ENCODE data around the gene EXTL1.

EXTL1 gene

GRCh38 chr1:26070296-26070962, 48.9 kb downstream of the EXTL1 start:
- no peaks in the 10 kb centered on the region for H3K9me3 ChIP-seq (ENCODE audit: insufficient read depth, low read length)
- no peak overlapping the region for H3K9ac ChIP-seq (ENCODE audit: low read length)
- H3F3A ChIP-seq (ENCODE audit: insufficient read depth), result no peaks in the 10 kb centered on the region
- H3K4me3 ChIP-seq (ENCODE audit: insufficient read depth, low read length, poor library complexity, severe bottlenecking), result no peak overlapping the region
- H2AFZ ChIP-seq (ENCODE audit: low read depth, low read length, severe bottlenecking), result no peak overlapping the region
- no peaks in the 10 kb centered on the region for H4K20me1 ChIP-seq (ENCODE audit: low read depth, low read length)
- TF ChIP-seq CTCF (IDR thresholded peaks at IDR 0.05; ENCODE audit: insufficient read depth, low read length, poor library complexity, severe bottlenecking) (no peak), EZH2phosphoT487 (conservative IDR thresholded peaks at IDR 0.05; ENCODE audit: low read length) (no peak)
- H3K27me3 ChIP-seq (ENCODE audit: low read length), result no peaks in the 10 kb centered on the region
- H3K4me2 ChIP-seq (ENCODE audit: low read depth, low read length, poor library complexity, severe bottlenecking), result no peak overlapping the region
- H3K27ac ChIP-seq (ENCODE audit: low read depth, low read length), result no peak overlapping the region
- no peaks in the 10 kb centered on the region for H3K36me3 ChIP-seq (ENCODE audit: low read length)
- no peaks in the 10 kb centered on the region for H3K9me2 ChIP-seq (replicated peaks; ENCODE audit: insufficient read depth, low read length)
- H3K79me2 ChIP-seq (ENCODE audit: insufficient read depth, low read length), result no peaks in the 10 kb centered on the region

- H2AFZ ChIP-seq (ENCODE audit: low read depth, low read length, severe bottlenecking), result no peak overlapping the region
- H3K4me3 ChIP-seq (ENCODE audit: insufficient read depth, low read length, poor library complexity, severe bottlenecking), result no peak overlapping the region
- H3K9ac ChIP-seq (ENCODE audit: low read length), result no peak overlapping the region
- H3K79me2 ChIP-seq (ENCODE audit: insufficient read depth, low read length), result no peaks in the 10 kb centered on the region
- H4K20me1 ChIP-seq (ENCODE audit: low read depth, low read length), result no peaks in the 10 kb centered on the region
- H3K27ac ChIP-seq (ENCODE audit: low read depth, low read length), result no peak overlapping the region
- no peak overlapping the region for H3K4me2 ChIP-seq (ENCODE audit: low read depth, low read length, poor library complexity, severe bottlenecking)
- no peaks in the 10 kb centered on the region for H3K9me3 ChIP-seq (ENCODE audit: insufficient read depth, low read length)
- H3K36me3 ChIP-seq (ENCODE audit: low read length), result no peaks in the 10 kb centered on the region
- no peak for TF ChIP-seq EZH2phosphoT487 (conservative IDR thresholded peaks at IDR 0.05; ENCODE audit: low read length)
- no peak for TF ChIP-seq CTCF (IDR thresholded peaks at IDR 0.05; ENCODE audit: insufficient read depth, low read length, poor library complexity, severe bottlenecking)
- H3F3A ChIP-seq (ENCODE audit: insufficient read depth), result no peaks in the 10 kb centered on the region
- H3K27me3 ChIP-seq (ENCODE audit: low read length), result no peaks in the 10 kb centered on the region
- no peaks in the 10 kb centered on the region for H3K9me2 ChIP-seq (replicated peaks; ENCODE audit: insufficient read depth, low read length)
Observed at GRCh38 chr1:26070963-26071342, 49.4 kb downstream of the EXTL1 start.

GRCh38 chr1:26072305-26072704, 50.7 kb downstream of the EXTL1 start:
- H3K36me3 ChIP-seq (ENCODE audit: low read length), result no peaks in the 10 kb centered on the region
- no peaks in the 10 kb centered on the region for H3K27me3 ChIP-seq (ENCODE audit: low read length)
- H4K20me1 ChIP-seq (ENCODE audit: low read depth, low read length), result no peaks in the 10 kb centered on the region
- no peaks in the 10 kb centered on the region for H3K9me2 ChIP-seq (replicated peaks; ENCODE audit: insufficient read depth, low read length)
- TF ChIP-seq EZH2phosphoT487 (conservative IDR thresholded peaks at IDR 0.05; ENCODE audit: low read length), result no peak
- TF ChIP-seq CTCF (IDR thresholded peaks at IDR 0.05; ENCODE audit: insufficient read depth, low read length, poor library complexity, severe bottlenecking), result no peak
- H2AFZ ChIP-seq (ENCODE audit: low read depth, low read length, severe bottlenecking), result no peak overlapping the region
- no peak overlapping the region for H3K4me2 ChIP-seq (ENCODE audit: low read depth, low read length, poor library complexity, severe bottlenecking)
- no peak overlapping the region for H3K27ac ChIP-seq (ENCODE audit: low read depth, low read length)
- no peaks in the 10 kb centered on the region for H3K79me2 ChIP-seq (ENCODE audit: insufficient read depth, low read length)
- H3F3A ChIP-seq (ENCODE audit: insufficient read depth), result no peaks in the 10 kb centered on the region
- H3K4me3 ChIP-seq (ENCODE audit: insufficient read depth, low read length, poor library complexity, severe bottlenecking), result no peak overlapping the region
- no peaks in the 10 kb centered on the region for H3K9me3 ChIP-seq (ENCODE audit: insufficient read depth, low read length)
- no peak overlapping the region for H3K9ac ChIP-seq (ENCODE audit: low read length)

Data from SU-DHL-6 (cell line).